GM23248 (cell line): ENCODE measurements around the gene LTBP4. TPM values are rescaled to one million over a fixed set of nuclear protein-coding genes. Genes with fewer than 3 reads are reported as not detected.
"Not testable (repeated sequence)": the region's sequence is repeated elsewhere in the genome, so short reads cannot be mapped to it uniquely, and the experiment has no call there.

Experiments
- DNase-seq: peaks from one replicate; pipeline ENCODE4 v3.0.0-alpha.2; 2015
- H2AFZ ChIP-seq: fragments of 200-600 bp; sonication (generic); 2 replicates; pipeline ENCODE4 v1.6.1; 2016; ENCODE audit warnings: antibody characterized with exemption
- H3F3A ChIP-seq: fragments of 200-600 bp; sonication (generic); 2 replicates; pipeline ENCODE4 v1.6.1; 2016; ENCODE audit warnings: mild to moderate bottlenecking, antibody characterized with exemption, mixed run types; ENCODE audit not compliant: insufficient read depth
- H3K27ac ChIP-seq: fragments of 200-600 bp; sonication (generic); 2 replicates; pipeline ENCODE4 v1.5.1; 2016; ENCODE audit warnings: mild to moderate bottlenecking
- H3K27me3 ChIP-seq: fragments of 200-600 bp; sonication (generic); replicated peaks from 2 replicates; pipeline ENCODE4 v1.6.1; 2016; ENCODE audit warnings: mild to moderate bottlenecking; ENCODE audit not compliant: insufficient read depth
- H3K36me3 ChIP-seq: fragments of 200-600 bp; sonication (generic); 2 replicates; pipeline ENCODE4 v1.6.1; 2016; ENCODE audit warnings: low read depth, mild to moderate bottlenecking
- H3K4me1 ChIP-seq: fragments of 200-600 bp; sonication (generic); 2 replicates; pipeline ENCODE4 v1.6.1; 2016; ENCODE audit warnings: mild to moderate bottlenecking; ENCODE audit not compliant: insufficient read depth
- H3K4me2 ChIP-seq: fragments of 200-600 bp; sonication (generic); one replicate; pipeline ENCODE4 v1.6.1; 2016; ENCODE audit warnings: mild to moderate bottlenecking; ENCODE audit not compliant: unreplicated experiment
- H3K4me3 ChIP-seq: fragments of 200-600 bp; sonication (generic); 2 replicates; pipeline ENCODE4 v1.5.1; 2016; ENCODE audit warnings: mild to moderate bottlenecking
- H3K79me2 ChIP-seq: fragments of 200-600 bp; sonication (generic); 2 replicates; pipeline ENCODE4 v1.6.1; 2016; ENCODE audit warnings: mild to moderate bottlenecking; ENCODE audit not compliant: insufficient read depth
- H3K9ac ChIP-seq: fragments of 200-600 bp; sonication (generic); 2 replicates; pipeline ENCODE4 v1.6.1; 2016; ENCODE audit warnings: mild to moderate bottlenecking
- H3K9me2 ChIP-seq: fragments of 200-600 bp; sonication (generic); 2 replicates; pipeline ENCODE4 v1.6.1; 2016; ENCODE audit warnings: mixed run types, mild to moderate bottlenecking, moderate library complexity; ENCODE audit not compliant: insufficient read depth
- H3K9me3 ChIP-seq: fragments of 200-600 bp; sonication (generic); one replicate; pipeline ENCODE4 v1.6.1; 2017; ENCODE audit warnings: low read depth
- H4K20me1 ChIP-seq: fragments of 200-600 bp; sonication (generic); 2 replicates; pipeline ENCODE4 v1.6.0; 2016; ENCODE audit not compliant: insufficient read depth
- EZH2 ChIP-seq: fragments of 200-600 bp; sonication (generic); IDR thresholded peaks from 2 replicates; pipeline ENCODE4 v1.6.1; 2018; ENCODE audit warnings: antibody characterized with exemption, mild to moderate bottlenecking; ENCODE audit not compliant: insufficient read depth, poor library complexity, severe bottlenecking
- EZH2phosphoT487 ChIP-seq: fragments of 200-600 bp; sonication (generic); IDR thresholded peaks from 2 replicates; pipeline ENCODE4 v1.6.1; 2018; ENCODE audit warnings: antibody characterized with exemption, moderate library complexity, mild to moderate bottlenecking, low read depth; ENCODE audit not compliant: insufficient read depth
- WGBS, 2 experiments: methylation state at CpG; one replicate each; pipeline ENCODE4 v1.1.6; 2015 to 2017; ENCODE audit warnings: low lambda C conversion rate in 2 of 2, low coverage in 1 of 2; ENCODE audit errors: missing lambda C conversion rate in 2 of 2; 5-methylcytosine and 5-hydroxymethylcytosine counted together
- in situ Hi-C: fragments of 300-500 bp; cut with MboI; formaldehyde crosslinking; loops from 2 replicates; pipeline ENCODE4 v1.15.0; 2020
- polyA plus RNA-seq: library from polyadenylated mRNA; unstranded; fragments of >200 nt; fragmentation: Nextera tagmentation; extraction: Ambion mirVana; gene quantifications from 2 replicates; pipeline ENCODE4 v1.2.1, GENCODE V29; 2016
- total RNA-seq: library from RNA; depleted of rRNA; stranded (reverse); fragments of >200 nt; shearing (Covaris generic); gene quantifications from 2 replicates; pipeline ENCODE4 v1.2.3, GENCODE V29; 2014

The LTBP4 gene
- total and polyA plus RNA-seq, 2 experiments from 2014 or later: 18.0 to 47.2 TPM

DNA sequence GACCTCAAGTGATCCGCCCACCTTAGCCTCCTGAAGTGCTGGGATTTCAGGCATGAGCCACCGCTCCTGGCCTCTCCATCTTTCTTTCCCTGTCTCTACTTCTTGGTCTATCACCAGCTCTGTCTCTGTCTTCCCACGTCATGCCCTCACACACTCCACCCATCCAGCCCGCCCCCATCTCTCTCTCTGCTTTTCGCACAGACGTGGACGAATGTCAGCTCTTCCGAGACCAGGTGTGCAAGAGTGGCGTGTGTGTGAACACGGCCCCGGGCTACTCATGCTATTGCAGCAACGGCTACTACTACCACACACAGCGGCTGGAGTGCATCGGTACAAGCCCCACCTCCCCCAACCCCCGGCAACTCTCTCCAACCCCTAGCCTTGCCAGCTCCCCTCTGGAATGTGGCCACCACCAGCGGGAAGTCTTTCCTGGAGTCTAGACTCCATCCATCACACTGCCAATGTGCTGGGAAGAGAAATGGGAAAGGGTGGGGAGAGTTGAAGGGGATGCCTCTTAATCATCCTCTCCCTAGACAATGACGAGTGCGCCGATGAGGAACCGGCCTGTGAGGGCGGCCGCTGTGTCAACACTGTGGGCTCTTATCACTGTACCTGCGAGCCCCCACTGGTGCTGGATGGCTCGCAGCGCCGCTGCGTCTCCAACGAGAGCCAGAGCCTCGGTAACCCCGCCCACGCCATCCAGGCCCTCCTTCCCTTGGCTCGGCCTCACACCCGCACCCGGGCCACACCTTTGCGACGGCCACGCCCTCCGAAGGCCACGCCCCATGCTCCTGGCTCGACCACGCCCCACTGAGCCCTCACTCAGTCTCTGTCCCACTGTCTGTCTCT lies 22.5 kb downstream of the LTBP4 start:
- 71% methylated on average over 38 to 41 of the region's 41 CpGs for WGBS, 2 experiments
- Histone ChIP-seq H4K20me1 (no peaks in the 10 kb centered on the region), H3K9ac (no peak overlapping the region), H3K27ac (no peak overlapping the region), H3K9me2 (no peaks in the 10 kb centered on the region), H2AFZ (no peak overlapping the region), H3K4me1 (no peaks in the 10 kb centered on the region), H3K9me3 (no peaks in the 10 kb centered on the region), H3K79me2 (no peaks in the 10 kb centered on the region), H3K4me2 (no peak overlapping the region), H3K27me3 (no peaks in the 10 kb centered on the region), H3K36me3 (no peaks in the 10 kb centered on the region), H3F3A (no peaks in the 10 kb centered on the region), H3K4me3 (no peak overlapping the region)
- TF ChIP-seq EZH2phosphoT487 (no peak), EZH2 (no peak)
- in situ Hi-C loops: no loop called here
- DNase-seq: no peak

DNA sequence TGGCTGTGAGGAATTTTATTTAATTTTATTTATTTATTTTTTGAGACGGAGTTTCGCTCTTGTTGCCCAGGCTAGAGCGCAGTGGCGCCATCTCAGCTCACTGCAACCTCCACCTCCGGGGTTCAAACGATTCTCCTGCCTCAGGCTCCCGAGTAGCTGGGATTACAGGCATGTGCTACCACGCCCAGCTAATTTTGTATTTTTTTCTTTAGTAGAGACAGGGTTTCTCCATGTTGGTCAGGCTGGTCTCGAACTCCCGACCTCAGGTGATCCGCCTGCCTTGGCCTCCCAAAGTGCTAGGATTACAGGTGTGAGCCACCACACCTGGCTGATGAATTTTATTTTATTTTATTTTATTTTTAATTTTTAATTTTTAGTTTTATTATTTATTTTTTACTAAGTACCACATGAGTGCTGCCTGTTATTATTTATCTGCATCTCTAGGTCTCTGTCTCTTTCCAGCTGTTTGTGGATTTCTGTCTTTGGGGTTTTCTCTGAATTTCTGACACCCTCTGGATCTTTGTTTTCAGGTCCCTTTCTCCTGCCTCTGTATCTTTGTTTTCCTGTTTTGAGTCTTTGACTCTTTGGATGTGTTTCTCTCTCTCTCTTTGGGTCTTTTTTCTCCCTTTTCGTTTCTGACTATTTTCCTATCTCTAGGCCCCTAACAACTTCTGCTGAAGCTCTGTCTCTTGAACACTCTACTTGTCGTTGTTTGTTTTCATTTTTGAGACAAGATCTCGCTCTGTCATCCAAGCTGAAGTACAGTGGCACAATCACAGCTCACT lies 23.4 kb downstream of the LTBP4 start:
- H3K4me2 ChIP-seq, H3K9ac ChIP-seq, H3F3A ChIP-seq, H3K79me2 ChIP-seq, H3K4me1 ChIP-seq, H3K36me3 ChIP-seq, H4K20me1 ChIP-seq, H3K9me3 ChIP-seq, H3K9me2 ChIP-seq, H3K4me3 ChIP-seq, H3K27ac ChIP-seq, DNase-seq, in situ Hi-C loops, H3K27me3 ChIP-seq, H2AFZ ChIP-seq: not testable (repeated sequence)
- WGBS, 2 experiments: 87 to 89% methylated on average over 14 of the region's 14 CpGs

DNA sequence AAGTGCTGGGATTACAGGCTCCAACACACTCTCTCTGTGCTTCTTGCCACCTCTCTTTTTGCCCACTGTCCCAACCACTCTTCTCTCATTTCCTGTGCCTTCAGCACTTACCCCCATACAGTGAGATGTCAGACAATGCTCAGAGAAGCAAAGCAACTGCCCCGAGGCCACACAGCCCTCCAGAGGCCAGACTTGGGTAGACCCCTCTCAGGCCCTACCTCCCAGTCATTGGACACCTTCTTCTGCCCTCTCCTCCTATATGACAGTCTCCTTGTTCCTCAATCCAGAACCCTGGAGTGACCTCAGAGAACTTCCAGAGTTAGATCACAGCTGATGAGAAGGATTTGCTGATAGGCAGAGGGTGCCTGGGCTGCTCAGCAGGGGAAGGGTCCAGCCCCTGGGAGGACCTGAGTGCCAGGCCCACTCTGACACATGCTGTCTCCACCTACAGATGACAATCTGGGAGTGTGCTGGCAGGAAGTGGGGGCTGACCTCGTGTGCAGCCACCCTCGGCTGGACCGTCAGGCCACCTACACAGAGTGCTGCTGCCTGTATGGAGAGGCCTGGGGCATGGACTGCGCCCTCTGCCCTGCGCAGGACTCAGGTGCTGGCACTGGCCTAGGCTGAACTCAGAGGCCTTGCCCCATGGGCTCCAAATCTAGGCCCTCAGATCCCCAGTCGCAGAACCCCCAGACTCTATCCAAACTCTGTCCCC lies 24.4 kb downstream of the LTBP4 start:
- Histone ChIP-seq H3K27me3 (no peaks in the 10 kb centered on the region), H3K9me2 (no peaks in the 10 kb centered on the region), H3K4me3 (no peak overlapping the region), H3K9ac (no peak overlapping the region), H3K4me1 (no peaks in the 10 kb centered on the region), H4K20me1 (no peaks in the 10 kb centered on the region), H3K9me3 (no peaks in the 10 kb centered on the region), H3K79me2 (no peaks in the 10 kb centered on the region), H3K36me3 (no peaks in the 10 kb centered on the region; the same call in 1 of the 2 replicates), H3F3A (no peaks in the 10 kb centered on the region), H3K4me2 (no peak overlapping the region), H2AFZ (no peak overlapping the region), H3K27ac (no peak overlapping the region)
- 66 to 75% methylated on average over 7 of the region's 7 CpGs for WGBS, 2 experiments
- in situ Hi-C loops: no loop called here
- no peak for TF ChIP-seq EZH2
- no peak for TF ChIP-seq EZH2phosphoT487
- no peak for DNase-seq

DNA sequence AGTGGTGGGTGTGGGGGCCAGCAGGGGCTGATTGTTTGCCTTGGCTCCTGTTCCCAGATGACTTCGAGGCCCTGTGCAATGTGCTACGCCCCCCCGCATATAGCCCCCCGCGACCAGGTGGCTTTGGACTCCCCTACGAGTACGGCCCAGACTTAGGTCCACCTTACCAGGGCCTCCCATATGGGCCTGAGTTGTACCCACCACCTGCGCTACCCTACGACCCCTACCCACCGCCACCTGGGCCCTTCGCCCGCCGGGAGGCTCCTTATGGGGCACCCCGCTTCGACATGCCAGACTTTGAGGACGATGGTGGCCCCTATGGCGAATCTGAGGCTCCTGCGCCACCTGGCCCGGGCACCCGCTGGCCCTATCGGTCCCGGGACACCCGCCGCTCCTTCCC lies 25.7 kb downstream of the LTBP4 start:
- WGBS, 2 experiments: 95 to 96% methylated on average over 22 to 24 of the region's 24 CpGs
- Histone ChIP-seq H3F3A (0 out of 2 replicates have a peak, but pooled peaks cover 13% of the 10 kb centered on the region), H3K27ac (no peak overlapping the region), H3K9me2 (no peaks in the 10 kb centered on the region), H3K36me3 (no peaks in the 10 kb centered on the region; the same call in 1 of the 2 replicates), H3K4me1 (no peaks in the 10 kb centered on the region), H3K9me3 (no peaks in the 10 kb centered on the region), H4K20me1 (no peaks in the 10 kb centered on the region), H3K79me2 (no peaks in the 10 kb centered on the region), H3K9ac (no peak overlapping the region), H3K4me3 (no peak overlapping the region), H3K4me2 (no peak overlapping the region), H2AFZ (no peak overlapping the region), H3K27me3 (no peaks in the 10 kb centered on the region)
- in situ Hi-C loops: no loop called here
- no peak for DNase-seq
- TF ChIP-seq EZH2 (no peak), EZH2phosphoT487 (no peak)
